GM18507 (cell line): ENCODE data around the gene KDM5B.
"Not testable (repeated sequence)": the region's sequence is repeated elsewhere in the genome, so short reads cannot be mapped to it uniquely, and the experiment has no call there.

Experiments
- DNase-seq: peaks from one replicate; pipeline ENCODE4 v3.0.0; 2011; ENCODE audit warnings: low read depth; ENCODE audit not compliant: insufficient read length; ENCODE audit errors: extremely low spot score
- FAIRE-seq: peaks from 2 replicates; lab custom pipeline; 2011; peaks lifted over from hg19 to GRCh38; lab: Jason Lieb, UNC

KDM5B gene

GRCh38 chr1:202807926-202808757, at the start of gene KDM5B:
TSS of gene KDM5B (minus strand) at chr1:202808421. CDS start at chr1:202808305, 116 bp downstream.
- no peak for FAIRE-seq
- no peak for DNase-seq

- FAIRE-seq (no peak), DNase-seq (no peak)
Observed at GRCh38 chr1:202857136-202857610, 49.0 kb upstream of the KDM5B start.

- no peak for FAIRE-seq
- DNase-seq: no peak
Observed at GRCh38 chr1:202856014-202856413, 47.8 kb upstream of the KDM5B start.

GRCh38 chr1:202854787-202855186, 46.6 kb upstream of the KDM5B start:
- DNase-seq: no peak
- no peak for FAIRE-seq

GRCh38 chr1:202852163-202852904, 44.1 kb upstream of the KDM5B start:
- FAIRE-seq (no peak), DNase-seq (no peak)

GRCh38 chr1:202850593-202851362, 42.6 kb upstream of the KDM5B start:
- DNase-seq (no peak), FAIRE-seq (no peak)

- no peak for DNase-seq
- FAIRE-seq: no peak
Observed at GRCh38 chr1:202848191-202848542, 39.9 kb upstream of the KDM5B start.

- DNase-seq (no peak), FAIRE-seq (no peak)
Observed at GRCh38 chr1:202844935-202845334, 36.7 kb upstream of the KDM5B start.

- FAIRE-seq (no peak), DNase-seq (no peak)
Observed at GRCh38 chr1:202844259-202844658, 36.0 kb upstream of the KDM5B start.

GRCh38 chr1:202843081-202843480, 34.9 kb upstream of the KDM5B start:
- FAIRE-seq (no peak), DNase-seq (no peak)

- FAIRE-seq: no peak
Observed at GRCh38 chr1:202837746-202838262, 29.6 kb upstream of the KDM5B start.

GRCh38 chr1:202836623-202837403, 28.6 kb upstream of the KDM5B start:
- FAIRE-seq (no peak), DNase-seq (no peak)

More at GRCh38 chr1:202837746-202838262, 29.6 kb upstream of the KDM5B start:
- DNase-seq: no peak

- no peak for DNase-seq
- no peak for FAIRE-seq
Observed at GRCh38 chr1:202835548-202836072, 27.4 kb upstream of the KDM5B start.

- FAIRE-seq: no peak
- no peak for DNase-seq
Observed at GRCh38 chr1:202834771-202835547, 26.7 kb upstream of the KDM5B start.

GRCh38 chr1:202831906-202832305, 23.7 kb upstream of the KDM5B start:
- DNase-seq (no peak), FAIRE-seq (no peak)

- not testable (repeated sequence) for DNase-seq, FAIRE-seq
Observed at GRCh38 chr1:202829223-202829622, 21.0 kb upstream of the KDM5B start.

- FAIRE-seq: no peak
- no peak for DNase-seq
Observed at GRCh38 chr1:202825748-202826147, 17.5 kb upstream of the KDM5B start.

- DNase-seq: no peak
Observed at GRCh38 chr1:202821467-202821866, 13.2 kb upstream of the KDM5B start.

More at GRCh38 chr1:202821467-202821866, 13.2 kb upstream of the KDM5B start:
- no peak for FAIRE-seq
